ENCODE measurements around the gene RPL36AL. TPM values are rescaled to one million over a fixed set of nuclear protein-coding genes. Genes with fewer than 3 reads are reported as not detected.

The RPL36AL gene
- total and polyA plus RNA-seq, 7 donors, result 84.6 to 522 (median 178) TPM

DNA sequence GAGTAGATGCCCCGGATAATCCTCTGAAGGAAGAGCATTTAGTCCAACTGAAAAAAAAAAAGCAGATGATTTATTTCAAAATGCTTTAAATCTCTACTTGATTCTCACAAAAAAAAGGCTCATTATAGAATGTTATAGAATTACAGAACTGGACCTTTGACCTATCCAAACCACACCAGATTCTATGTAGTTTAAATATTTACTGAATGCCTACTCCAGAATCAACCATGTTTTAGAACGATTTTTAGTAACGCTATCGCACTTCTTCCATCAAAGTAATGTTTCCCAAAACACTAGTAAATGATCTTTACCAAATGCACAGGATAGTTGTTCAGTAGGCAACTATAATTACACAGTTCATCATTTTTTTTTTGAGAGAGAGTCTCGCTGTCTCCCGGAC, 36.8 kb downstream of the RPL36AL start:
- ATAC-seq (no peak), DNase-seq (no peak)
- intact Hi-C loops (cut with DNase I), result no loop called here
- no peaks in the 10 kb centered on the region for H3K9me3 ChIP-seq
- no peaks in the 10 kb centered on the region for H3K27me3 ChIP-seq (ENCODE audit: insufficient read depth in 3 of 3, low read length in 2 of 3)
- peaks cover 9 to 34% of the 10 kb centered on the region in 2 donors for H3K36me3 ChIP-seq (ENCODE audit: insufficient read depth in 1 of 2, low read depth in 1 of 2)
- peak overlapping the region; percentile 4 for H3K27ac ChIP-seq
- peaks cover 27% of the 10 kb centered on the region for H3K4me1 ChIP-seq
- TF ChIP-seq, protein P1, sequence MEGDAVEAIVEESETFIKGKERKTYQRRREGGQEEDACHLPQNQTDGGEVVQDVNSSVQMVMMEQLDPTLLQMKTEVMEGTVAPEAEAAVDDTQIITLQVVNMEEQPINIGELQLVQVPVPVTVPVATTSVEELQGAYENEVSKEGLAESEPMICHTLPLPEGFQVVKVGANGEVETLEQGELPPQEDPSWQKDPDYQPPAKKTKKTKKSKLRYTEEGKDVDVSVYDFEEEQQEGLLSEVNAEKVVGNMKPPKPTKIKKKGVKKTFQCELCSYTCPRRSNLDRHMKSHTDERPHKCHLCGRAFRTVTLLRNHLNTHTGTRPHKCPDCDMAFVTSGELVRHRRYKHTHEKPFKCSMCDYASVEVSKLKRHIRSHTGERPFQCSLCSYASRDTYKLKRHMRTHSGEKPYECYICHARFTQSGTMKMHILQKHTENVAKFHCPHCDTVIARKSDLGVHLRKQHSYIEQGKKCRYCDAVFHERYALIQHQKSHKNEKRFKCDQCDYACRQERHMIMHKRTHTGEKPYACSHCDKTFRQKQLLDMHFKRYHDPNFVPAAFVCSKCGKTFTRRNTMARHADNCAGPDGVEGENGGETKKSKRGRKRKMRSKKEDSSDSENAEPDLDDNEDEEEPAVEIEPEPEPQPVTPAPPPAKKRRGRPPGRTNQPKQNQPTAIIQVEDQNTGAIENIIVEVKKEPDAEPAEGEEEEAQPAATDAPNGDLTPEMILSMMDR (IDR thresholded peaks at IDR 0.05), result no peak
- H3K4me3 ChIP-seq, result peak overlapping the region; percentile 72
- 89 to 94% (median 92%) methylated on average over 6 of the region's 6 CpGs for WGBS, 3 donors

DNA sequence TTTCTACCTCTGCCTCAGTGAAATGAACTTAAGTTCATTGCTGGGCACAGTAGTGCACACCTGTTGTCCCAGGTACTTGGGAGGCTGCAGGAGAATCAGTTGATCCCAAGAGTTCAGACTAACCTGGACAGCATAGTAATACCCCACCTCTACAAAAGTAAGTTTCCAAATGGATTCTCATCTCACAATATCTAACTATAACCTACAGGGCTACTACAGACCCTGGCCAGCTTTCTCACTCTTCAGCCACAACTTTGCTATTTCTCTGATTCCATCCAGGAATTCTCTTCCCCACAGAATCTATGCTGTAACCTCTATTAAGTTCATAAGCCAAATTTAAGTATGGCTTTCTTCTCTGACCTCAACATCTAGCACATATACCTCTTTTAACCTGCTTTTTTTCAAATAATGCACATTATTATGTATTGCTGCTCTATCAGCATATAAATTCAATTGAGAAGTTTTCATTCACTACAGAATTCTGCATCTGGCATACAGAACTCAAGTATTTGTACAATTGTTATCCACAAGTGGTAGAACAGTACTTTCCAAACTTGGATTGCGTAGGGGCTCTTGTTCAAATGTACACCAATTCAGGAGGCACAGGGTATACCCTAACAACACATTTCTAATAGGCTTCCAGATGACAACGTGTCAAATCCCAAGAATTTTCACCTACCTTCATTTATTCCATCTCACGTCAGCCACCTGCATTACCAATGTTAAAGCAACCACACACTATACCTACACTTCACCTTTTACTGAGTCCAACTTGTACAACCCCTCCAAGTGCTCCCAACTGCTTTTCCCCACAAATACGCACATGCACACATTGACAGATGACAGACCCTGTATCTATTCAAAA, 38.1 kb downstream of the RPL36AL start:
- peaks cover 9 to 38% of the 10 kb centered on the region in 2 donors for H3K36me3 ChIP-seq (ENCODE audit: insufficient read depth in 1 of 2, low read depth in 1 of 2)
- ATAC-seq (no peak), DNase-seq (no peak)
- H3K4me3 ChIP-seq, result no peak overlapping the region
- H3K4me1 ChIP-seq, result peaks cover 27% of the 10 kb centered on the region
- H3K27ac ChIP-seq, result no peak overlapping the region
- no peaks in the 10 kb centered on the region for H3K9me3 ChIP-seq
- 83 to 86% (median 85%) methylated on average over 4 of the region's 4 CpGs for WGBS, 3 donors
- TF ChIP-seq, protein P1 (IDR thresholded peaks at IDR 0.05), result no peak
- intact Hi-C loops (cut with DNase I), result no loop called here
- no peaks in the 10 kb centered on the region for H3K27me3 ChIP-seq (ENCODE audit: insufficient read depth in 3 of 3, low read length in 2 of 3)

DNA sequence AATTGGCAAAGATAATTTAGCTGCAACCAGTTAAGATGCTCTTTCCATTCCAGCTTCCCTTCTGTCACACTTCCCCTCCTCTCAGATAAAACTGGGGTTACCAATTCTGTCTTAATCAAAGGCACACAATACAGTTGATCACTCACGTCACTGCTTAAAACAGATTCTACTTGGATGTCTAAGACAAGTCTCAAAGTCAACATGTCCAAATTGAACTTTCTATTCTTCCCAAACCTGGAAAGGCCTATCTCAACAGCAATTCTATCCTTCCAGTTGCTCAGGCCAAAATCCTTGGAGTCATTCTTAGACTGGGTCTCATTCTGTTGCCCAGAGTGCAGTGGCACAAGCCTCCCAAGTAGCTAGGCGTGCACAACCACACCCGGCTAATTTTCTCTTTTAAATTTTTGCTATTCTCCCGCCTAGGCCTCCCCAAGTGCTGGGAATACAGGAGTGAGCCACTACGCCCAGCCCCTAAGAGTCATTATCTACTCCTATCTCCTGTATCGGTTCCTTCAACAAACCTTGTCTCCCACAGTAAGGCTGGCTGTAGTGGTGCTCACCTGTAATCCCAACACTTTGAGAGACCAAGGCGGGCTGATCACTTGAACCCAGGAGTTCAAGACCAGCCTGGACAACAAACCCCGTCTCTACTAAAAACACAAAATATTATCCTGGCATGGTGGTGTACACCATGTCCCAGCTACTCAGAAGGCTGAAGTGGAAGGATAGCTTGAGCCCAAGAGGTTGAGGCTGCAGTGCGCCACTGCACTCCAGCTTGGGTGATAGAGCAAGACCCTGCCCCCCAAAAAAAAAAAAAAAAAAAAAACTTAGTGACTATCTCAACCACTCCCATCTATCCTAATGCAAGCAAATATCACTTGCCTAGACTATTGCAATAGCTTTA, 39.0 kb downstream of the RPL36AL start:
- TF ChIP-seq, protein P1 (IDR thresholded peaks at IDR 0.05), result no peak
- intact Hi-C loops (cut with DNase I), result no loop called here
- H3K9me3 ChIP-seq, result no peaks in the 10 kb centered on the region
- H3K27ac ChIP-seq, result no peak overlapping the region
- ATAC-seq (no peak), DNase-seq (no peak)
- H3K27me3 ChIP-seq (ENCODE audit: insufficient read depth in 3 of 3, low read length in 2 of 3), result no peaks in the 10 kb centered on the region
- H3K4me3 ChIP-seq, result no peak overlapping the region
- peaks cover 9 to 47% of the 10 kb centered on the region in 2 donors for H3K36me3 ChIP-seq (ENCODE audit: insufficient read depth in 1 of 2, low read depth in 1 of 2)
- peaks cover 27% of the 10 kb centered on the region for H3K4me1 ChIP-seq
- WGBS, 3 donors, result 72 to 85% (median 77%) methylated on average over 9 of the region's 9 CpGs

DNA sequence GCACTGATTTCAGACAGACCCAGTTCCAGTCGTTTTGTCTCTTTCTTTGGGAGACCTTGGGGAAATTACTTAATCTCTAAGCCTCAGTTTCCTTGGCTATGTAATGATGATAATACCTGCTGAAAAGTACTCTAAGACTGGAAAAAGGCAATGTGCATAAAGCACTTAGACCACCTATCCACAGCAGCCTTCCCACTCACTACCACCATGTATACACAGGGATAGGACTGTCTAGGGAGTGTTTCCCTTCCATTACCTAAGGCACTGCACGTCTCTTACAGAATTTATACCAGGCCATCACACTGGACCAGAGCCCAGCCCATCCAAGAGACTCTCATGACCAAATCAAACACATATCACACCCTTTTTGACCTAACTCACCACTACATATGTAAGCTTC, 40.6 kb downstream of the RPL36AL start:
- H3K36me3 ChIP-seq (ENCODE audit: insufficient read depth in 1 of 2, low read depth in 1 of 2), result peaks cover 9 to 58% of the 10 kb centered on the region in 2 donors
- no peak for ATAC-seq
- intact Hi-C loops (cut with DNase I), result no loop called here

More for the DNA sequence above, 40.6 kb downstream of the RPL36AL start:
- H3K27ac ChIP-seq, result no peak overlapping the region
- no peak for DNase-seq
- no peaks in the 10 kb centered on the region for H3K9me3 ChIP-seq
- H3K4me1 ChIP-seq, result peaks cover 25% of the 10 kb centered on the region
- TF ChIP-seq, protein P1 (IDR thresholded peaks at IDR 0.05), result no peak
- WGBS, 3 donors, result 78 to 87% (median 85%) methylated on average over 2 of the region's 2 CpGs
- H3K27me3 ChIP-seq (ENCODE audit: insufficient read depth in 3 of 3, low read length in 2 of 3), result no peaks in the 10 kb centered on the region
- H3K4me3 ChIP-seq, result no peak overlapping the region

Measured in psoas muscle (tissue), 8 donors.